ENCODE measurements around the gene C1orf198.

Gene C1orf198

GRCh38 chr1:230891413-230891812 is 23.1 kb upstream of the C1orf198 start:
- DNase-seq (ENCODE audit: low read depth), result no peak

- no peak for DNase-seq (ENCODE audit: low read depth)
Observed at GRCh38 chr1:230884646-230885045, 16.3 kb upstream of the C1orf198 start.

- DNase-seq (ENCODE audit: low read depth), result no peak
Observed at GRCh38 chr1:230883967-230884366, 15.6 kb upstream of the C1orf198 start.

- DNase-seq (ENCODE audit: low read depth), result no peak
Observed at GRCh38 chr1:230879778-230880177, 11.5 kb upstream of the C1orf198 start.

GRCh38 chr1:230878591-230878990 is 10.3 kb upstream of the C1orf198 start:
- no peak for DNase-seq (ENCODE audit: low read depth)

- DNase-seq (ENCODE audit: low read depth), result no peak
Observed at GRCh38 chr1:230877924-230878590, 9.7 kb upstream of the C1orf198 start.

- DNase-seq (ENCODE audit: low read depth), result no peak
Observed at GRCh38 chr1:230877146-230877923, 9.0 kb upstream of the C1orf198 start.

- DNase-seq (ENCODE audit: low read depth), result no peak
Observed at GRCh38 chr1:230876660-230877059, 8.3 kb upstream of the C1orf198 start.

- DNase-seq (ENCODE audit: low read depth), result no peak
Observed at GRCh38 chr1:230875370-230875769, 7.0 kb upstream of the C1orf198 start.

GRCh38 chr1:230870916-230871315 is 2.6 kb upstream of the C1orf198 start:
- no peak for DNase-seq (ENCODE audit: low read depth)

GRCh38 chr1:230869500-230869899 is 1.2 kb upstream of the C1orf198 start:
- no peak for DNase-seq (ENCODE audit: low read depth)

GRCh38 chr1:230868736-230869385 is 540 bp upstream of the C1orf198 start:
- DNase-seq (ENCODE audit: low read depth), result no peak

- no peak for DNase-seq (ENCODE audit: low read depth)
Observed at GRCh38 chr1:230867101-230867902, 1.0 kb downstream of the C1orf198 start.

- DNase-seq (ENCODE audit: low read depth), result no peak
Observed at GRCh38 chr1:230866171-230867070, 1.9 kb downstream of the C1orf198 start.

GRCh38 chr1:230865062-230865817 is 3.1 kb downstream of the C1orf198 start:
- DNase-seq (ENCODE audit: low read depth), result no peak

GRCh38 chr1:230864441-230864840 is 3.9 kb downstream of the C1orf198 start:
- DNase-seq (ENCODE audit: low read depth), result no peak

- no peak for DNase-seq (ENCODE audit: low read depth)
Observed at GRCh38 chr1:230863449-230863848, 4.9 kb downstream of the C1orf198 start.

- DNase-seq (ENCODE audit: low read depth), result no peak
Observed at GRCh38 chr1:230861970-230862595, 6.2 kb downstream of the C1orf198 start.

- DNase-seq (ENCODE audit: low read depth), result no peak
Observed at GRCh38 chr1:230861489-230861888, 6.8 kb downstream of the C1orf198 start.

All from T-helper 22 cell (primary cell).